ENCODE data around the gene NUP160.
A peak's percentile ranks its signal among the peaks of the same experiment; 100 is the strongest.
"Not testable (repeated sequence)": the region's sequence is repeated elsewhere in the genome, so short reads cannot be mapped to it uniquely, and the experiment has no call there.

The NUP160 gene

DNA sequence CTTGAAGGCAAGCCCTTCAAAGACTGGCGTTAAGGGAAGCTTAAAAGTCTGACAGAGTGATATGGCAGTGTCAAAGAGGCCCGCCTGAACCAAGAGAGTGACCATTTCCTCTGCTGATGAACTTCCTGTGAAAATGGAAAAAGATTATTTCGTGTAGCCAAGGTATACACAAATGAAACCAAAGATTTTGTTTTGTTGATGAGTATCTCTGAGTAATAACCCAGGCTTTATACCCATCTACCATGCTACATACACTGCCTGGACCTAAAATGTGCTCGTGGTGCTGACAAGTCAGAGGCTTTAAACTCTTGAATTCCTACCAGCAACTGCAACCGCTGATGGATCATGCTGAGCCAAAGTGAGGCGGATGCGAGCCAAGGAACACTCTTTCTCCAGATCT, 60.0 kb downstream of the NUP160 start:
- no peak for DNase-seq

DNA sequence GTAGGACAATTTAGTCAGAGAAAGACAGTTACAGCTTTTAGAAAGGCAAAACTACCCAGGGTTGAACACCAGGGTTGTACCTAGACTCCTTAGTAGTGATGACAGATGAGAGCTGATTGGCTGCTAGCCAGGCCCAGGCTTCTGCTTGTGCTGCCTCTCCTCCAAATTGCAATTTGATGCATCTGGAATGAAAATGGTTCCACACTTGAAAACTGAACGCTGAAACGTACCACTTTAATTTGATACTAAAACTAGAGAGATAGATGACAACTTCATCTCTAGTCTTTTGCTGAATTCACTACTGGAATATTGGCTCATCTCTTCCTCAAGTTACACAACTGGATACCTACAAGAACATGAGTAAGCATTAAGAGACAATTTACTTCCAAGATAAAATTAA, 61.8 kb downstream of the NUP160 start:
- no peak for DNase-seq

DNA sequence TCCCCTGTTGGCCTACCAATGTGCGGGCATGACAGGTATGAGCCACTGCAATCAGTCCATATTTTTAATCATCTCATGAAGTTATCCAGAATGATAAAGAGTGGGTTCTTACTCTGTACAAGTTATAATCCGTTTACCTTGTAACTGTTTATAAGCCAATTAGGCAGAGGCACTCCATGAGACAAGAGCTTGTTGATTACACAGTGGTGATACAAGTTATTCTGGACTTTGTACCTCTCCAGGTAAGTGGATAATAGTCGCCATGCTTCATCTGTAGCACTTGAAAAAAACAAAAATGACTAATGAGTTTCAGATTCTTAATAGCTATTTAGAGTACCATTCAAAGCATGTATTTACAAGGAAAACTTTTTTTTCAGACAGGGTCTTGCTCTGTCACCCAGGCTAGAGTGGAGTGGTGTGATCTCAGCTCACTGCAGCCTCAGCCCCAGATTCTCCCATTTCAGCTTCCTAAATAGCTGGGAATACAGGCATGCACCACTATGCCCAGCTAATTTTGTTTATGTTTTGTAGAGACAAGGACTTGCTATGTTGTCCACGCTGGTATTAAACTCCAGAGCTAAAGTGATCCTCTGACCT, 63.3 kb downstream of the NUP160 start:
- no peak for DNase-seq

DNA sequence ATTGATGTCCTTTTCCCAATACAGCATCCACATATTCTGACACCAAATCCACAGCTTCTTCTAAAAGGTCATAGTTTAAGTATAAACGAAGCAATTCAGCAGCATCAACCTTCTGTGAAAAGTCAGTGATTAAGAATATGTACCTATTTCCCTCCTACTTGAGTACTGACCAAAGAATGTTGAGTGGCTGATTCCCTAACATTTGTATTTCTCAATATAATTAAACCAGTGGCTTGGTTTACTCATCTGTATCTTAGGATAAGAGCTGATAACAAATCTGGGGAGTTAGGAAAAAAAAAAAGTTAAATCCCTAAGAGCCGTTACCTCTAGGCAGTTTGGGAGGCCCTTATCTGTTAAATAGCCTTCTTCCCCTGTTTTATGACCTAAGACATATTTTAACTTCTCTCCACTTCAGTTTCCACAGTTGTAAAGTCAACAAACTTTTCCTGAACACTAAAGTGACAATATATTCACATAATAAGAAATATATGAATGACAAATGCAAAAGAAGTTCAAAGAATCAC, 65.0 kb downstream of the NUP160 start:
- DNase-seq = no peak

DNA sequence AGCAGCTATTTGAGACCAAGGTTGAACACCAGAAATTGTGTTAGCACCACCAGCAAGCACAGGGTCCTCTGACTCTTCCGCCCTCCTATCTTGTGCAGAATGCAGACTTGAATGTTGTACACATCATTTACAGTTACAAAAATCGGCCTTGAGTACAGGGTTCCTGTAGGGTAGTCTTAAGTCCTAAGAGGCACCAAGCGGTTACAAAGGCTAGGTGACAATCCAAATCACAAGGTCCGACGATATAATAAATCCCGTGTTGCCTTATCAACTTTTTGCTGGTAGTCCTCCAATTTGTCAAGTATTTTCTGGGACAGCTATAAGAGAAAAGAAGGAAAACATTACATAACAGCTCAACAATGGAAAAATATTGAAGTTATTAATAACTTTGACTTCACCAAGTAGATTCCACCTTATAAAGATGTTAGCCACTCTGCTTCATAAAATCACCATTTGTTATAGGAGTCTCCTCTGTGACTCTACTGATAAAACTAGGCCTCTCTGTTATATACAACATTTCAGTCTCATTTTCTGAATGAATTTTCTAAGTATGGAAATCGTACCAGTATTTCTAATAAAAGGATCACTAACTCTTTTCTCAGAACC, 69.2 kb downstream of the NUP160 start:
- DNase-seq = no peak

DNA sequence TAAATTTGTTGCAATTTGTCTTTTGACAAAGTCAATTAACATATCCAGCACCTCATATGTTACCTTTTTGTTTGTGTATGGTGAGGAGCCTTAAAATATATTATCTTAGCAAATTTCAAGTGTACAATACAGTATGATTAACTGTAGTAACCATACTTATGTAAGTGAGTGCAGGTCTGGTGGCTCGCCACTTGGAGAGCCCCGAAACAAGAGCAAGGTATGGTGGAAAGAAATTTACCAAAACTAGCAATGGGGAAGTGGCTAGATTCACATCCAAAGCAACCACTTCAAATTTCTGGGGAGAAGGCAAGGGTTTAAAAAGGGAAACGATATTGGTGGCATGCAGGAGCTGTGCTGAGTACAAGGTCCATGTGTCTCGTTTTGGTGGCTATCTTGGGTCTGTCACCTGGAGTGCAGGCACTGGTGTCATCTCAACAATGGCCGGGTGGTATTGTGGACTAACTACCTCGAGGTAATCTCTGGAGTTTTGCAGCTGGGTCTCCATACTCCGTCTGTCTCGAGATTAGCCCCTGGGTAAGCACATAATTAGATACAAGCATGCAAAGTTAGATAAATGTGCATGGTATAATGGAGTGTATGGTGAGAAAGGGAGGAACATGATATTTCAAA, 72.8 kb downstream of the NUP160 start:
- no peak for DNase-seq

DNA sequence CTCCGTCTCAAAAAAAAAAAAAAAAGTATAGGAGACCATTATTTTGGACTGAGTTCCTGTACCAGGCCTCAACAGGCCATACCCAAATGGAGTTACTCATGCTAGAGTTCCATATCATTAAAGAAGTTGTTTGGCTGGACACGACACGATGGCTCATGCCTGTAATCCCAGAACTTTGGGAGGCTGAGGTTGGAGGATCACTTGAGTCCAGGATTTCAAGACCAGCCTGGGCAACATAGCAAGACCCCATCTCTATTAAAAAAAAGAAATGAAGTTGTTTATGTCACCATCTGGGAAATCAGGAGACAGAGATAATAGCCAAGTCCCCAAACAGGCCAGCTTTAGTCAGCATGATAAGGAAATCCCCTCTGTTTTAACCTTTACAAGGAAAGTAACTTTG, 74.3 kb downstream of the NUP160 start:
- no peak for DNase-seq

DNA sequence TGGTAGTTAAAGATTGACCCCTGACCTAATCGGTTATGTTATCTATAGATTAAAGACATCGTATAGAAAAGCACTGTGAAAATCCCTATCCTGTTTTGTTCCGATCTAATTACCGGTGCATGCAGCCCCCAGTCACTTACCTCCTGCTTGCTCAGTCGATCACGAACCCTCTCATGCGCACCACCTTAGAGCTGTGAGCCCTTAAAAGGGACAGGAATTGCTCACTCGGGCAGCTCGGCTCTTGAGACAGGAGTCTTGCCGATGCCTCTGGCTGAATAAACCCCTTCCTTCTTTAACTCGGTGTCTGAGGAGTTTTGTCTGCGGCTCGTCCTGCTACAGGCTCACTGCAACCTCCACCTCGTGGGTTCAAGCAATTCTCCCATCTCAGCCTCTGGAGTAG, 78.6 kb downstream of the NUP160 start:
- not testable (repeated sequence) for DNase-seq

DNA sequence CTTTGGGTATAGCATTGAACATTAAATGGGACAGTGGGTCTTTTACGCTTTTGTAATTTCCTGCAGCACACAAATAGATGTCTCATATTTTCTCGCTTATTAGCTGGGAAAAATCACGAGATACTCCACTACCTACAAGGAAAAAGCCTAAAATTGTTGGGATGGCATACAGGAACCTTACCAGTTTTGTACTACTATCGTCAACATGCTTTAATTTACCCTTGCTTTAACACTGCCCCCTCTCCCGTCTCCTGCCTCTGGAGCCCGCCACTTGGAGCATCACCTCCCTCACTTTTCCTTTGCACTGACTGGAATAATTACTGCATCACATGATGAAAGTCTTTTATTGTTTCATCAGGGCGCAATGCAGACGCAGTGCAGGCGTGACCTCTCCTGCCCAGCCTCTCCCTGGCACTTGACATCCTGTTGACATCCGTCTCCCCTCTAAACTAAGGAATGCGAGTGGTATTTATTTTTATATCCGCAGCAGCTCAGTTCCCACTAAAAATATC, 80.0 kb downstream of the NUP160 start:
- no peak for DNase-seq

DNA sequence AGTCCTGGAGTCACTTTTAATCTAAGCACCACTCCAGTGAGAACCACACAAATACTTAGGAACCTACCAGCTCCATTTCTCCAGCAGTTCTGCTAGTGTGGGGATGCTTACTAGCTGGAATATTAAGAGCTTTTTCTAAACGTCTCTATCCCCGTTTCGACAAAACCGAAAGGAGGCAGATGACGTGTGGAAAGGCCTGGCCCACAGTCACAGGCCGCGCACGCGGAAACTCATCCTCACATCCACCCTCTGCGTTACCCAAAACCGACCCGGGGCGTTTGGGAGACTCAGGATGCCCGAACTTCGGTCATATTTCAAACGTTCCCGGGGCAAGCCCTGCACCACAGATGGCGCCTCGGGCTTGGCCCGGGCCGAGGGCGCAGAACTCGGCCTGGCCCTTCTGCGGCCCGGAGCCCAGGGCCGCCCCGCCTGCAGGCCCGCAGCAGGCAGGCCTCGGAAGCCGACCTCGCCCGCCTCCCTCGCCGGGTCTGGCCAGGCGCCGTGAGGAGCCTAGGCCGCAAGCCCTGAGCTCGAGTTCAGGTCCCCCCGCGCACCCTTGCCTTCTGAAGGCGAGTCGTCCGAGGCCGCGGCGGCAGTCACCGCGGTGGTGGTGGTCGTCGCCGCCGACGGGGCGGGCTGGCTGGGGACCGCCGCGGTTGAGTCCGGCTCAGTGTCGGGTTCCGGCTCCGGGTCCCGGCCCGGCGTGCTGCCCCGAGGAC, 81.5 kb downstream of the NUP160 start:
- DNase-seq = peak; percentile 70

DNA sequence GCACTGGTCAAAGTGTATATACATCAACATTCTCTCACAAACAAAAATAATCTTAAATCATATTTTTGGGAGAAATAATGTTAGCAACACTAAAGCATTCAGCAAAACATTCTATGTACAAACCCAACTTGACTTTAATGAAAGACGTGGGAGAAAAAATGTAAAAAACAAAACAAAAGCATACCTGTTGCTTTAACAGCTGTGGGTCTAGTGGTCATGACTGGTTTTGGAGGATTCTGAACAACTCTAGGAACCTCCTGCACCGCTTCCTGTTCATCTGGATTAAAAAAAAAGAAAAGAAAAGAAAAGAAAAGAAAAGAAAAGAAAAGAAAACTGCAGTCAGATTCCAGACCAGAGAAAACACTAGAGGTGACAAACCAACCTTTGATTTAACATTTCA, 83.1 kb downstream of the NUP160 start:
- DNase-seq = no peak

DNA sequence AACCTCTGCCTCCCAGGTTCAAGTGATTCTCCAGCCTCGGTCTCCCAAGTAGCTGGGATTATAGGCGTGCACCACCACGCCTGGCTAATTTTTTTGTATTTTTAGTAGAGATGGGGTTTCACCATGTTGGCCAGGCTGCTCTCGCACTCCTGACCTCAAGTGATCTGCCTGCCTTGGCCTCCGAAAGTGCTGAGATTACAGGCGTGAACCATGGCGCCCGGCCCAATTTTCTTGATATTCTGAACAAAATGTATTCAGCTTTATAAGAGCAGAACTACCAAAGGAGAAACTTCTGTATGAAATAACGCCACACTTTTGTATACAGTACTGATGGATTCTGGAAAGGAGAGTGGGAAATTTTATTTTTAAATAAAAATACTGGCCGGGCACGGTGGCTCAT, 88.9 kb downstream of the NUP160 start:
- DNase-seq = not testable (repeated sequence)

DNA sequence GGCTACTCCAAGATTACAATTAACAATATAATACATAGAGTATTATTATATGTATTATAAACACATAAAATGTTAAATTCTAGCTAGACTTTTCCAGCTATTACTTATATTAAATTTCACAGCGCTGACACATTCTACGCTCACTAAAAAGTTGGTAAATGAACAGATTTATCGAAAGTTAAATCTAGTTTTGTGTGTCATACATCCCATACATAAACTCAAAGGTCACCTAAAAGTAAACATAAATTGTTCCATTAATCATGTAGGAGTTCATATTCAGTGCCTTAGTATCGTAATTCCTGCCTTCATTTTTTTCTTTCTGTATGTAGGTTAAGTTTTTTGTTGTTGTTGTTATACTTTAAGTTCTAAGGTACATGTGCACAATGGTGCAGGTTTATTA, 91.9 kb downstream of the NUP160 start:
- DNase-seq = no peak

DNA sequence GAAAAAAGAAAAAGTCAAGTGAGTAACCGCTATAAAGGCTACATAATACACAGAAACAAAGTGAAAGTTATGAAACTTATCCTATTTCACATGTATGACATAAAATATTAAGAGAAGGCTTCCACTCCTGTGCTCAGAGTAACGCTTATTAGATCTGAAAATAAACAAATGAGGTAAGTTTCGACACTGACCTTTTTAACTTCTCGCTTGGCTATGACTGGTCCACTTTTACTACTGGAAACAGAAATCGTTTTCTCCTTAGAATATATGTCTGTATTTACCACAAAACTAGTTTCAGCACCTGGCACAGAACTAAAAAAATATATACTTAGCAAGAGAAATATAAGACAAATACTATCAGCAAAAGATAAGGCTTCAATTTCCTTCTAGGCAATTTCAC, 97.4 kb downstream of the NUP160 start:
- DNase-seq = no peak

DNA sequence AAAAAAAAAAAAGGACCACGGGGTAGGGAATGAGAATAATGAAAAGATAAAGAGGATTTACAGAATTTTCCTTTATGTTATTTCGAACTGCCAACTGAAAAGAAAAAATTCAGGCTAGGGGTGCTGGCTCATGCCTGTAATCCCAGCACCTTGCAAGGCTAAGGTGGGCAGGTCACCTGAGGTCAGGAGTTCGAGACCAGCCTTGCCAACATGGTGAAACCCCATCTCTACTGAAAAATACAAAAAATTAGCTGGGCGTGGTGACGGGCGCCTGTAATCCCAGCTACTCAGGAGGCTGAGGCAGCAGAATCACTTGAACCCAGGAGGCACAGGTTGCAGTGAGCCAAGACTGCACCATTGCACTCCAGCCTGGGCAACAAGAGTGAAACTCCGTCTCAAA, 105.7 kb downstream of the NUP160 start:
- DNase-seq = not testable (repeated sequence)

DNA sequence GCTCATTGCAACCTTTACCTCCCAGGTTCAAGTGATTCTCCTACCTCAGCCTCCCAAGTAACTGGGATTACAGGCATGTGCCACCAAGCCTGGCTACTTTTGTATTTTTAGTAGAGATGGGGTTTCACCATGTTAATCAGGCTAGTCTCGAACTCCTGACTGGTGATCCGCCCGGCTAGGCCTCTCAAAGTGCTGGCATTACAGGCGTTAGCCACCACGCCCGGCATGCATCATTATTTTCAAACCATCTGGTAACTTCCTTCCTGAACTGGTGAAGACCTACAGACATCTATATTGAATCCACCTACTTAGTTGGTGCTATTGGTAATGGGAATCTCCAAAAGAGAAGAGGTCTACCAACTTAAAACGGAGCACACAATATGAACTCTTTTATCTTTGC, 110.3 kb downstream of the NUP160 start:
- not testable (repeated sequence) for DNase-seq

DNA sequence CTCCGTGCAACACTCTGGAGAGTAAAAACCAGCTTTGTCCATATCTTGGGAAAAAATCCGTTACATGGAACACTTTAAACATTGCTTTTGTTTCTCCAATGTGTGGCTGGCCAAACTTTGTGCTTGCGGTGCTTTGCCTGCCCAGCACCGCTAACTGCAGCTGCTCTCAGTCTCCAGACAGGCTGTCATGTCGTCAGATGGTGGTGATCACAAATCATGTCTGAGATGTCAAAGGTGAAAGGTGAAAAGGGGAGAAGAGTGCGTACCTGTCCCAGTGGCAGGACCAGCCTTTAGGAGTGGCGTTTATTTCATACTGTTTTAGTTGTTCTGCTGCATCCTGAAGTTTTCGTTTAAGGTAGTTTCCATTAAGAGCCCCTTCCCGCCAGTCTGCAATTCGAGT, 115.9 kb downstream of the NUP160 start:
- DNase-seq = no peak

DNA sequence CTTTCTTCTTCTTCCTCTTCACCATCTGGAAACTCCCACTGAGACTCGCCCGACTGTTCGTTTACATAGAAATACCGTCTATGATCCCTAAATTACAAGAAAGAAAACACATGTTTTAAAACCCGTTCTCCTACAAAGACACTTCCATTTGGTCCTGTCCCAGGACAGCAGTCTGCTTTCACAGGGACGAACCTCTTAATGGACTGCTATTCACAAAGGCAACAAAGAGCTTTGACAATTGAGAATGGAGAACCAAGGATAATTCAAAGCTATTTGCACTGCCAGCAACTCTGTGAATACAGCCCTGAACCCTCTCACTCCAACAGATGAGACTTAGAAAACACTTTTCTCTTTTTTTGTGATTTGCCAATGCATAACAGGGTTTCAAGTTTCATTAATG, 116.7 kb downstream of the NUP160 start:
- DNase-seq = no peak
